Jurkat, Clone E6-1 (cell line): ENCODE results near the gene COBL.

ENCODE experiments used
- DNase-seq: peaks from one replicate; pipeline ENCODE4 v3.0.0-alpha.2; 2011; ENCODE audit warnings: low read depth, low spot score
- H3K4me3 ChIP-seq: 2 replicates; pipeline ENCODE4 v1.5.1; 2011; ENCODE audit warnings: mild to moderate bottlenecking, low read length, control low read depth, moderate library complexity

The COBL gene

DNA sequence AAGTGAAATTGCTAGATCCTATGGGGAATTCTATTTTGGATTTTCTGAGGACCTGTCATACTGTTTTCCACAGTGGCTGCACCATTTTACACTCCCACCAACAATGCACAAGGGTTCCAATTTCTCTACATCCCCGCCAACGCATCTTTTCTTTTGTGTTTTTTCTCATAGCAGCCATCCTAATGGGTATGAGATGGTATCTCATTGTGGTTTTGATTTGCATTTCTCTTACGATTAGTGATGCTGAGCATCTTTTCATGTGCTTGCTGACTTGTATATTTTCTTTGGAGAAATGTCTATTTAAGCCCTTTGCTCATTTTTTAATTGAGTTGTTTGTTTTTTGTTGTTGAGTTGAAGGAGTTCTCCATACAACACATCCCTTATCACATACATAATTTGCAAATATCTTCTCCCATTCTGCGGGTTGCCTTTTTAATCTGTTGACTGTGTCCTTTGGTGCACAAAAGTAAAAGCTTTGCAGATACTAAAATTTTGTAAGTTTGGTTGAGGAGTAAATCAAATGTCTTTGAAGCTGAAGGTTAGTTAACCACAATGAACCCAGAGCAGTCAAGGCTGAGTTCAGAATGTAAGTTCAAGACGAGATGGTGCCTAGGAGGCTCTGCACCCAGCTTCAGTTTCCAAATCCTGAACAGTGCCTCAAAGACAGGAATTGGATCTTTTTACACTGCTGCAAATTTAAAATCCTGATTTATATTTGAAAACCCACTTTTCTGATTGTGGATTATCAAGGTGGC lies 195.4 kb downstream of the COBL start:
- peak overlapping the region; percentile 46 for H3K4me3 ChIP-seq
- peak; percentile 80 for DNase-seq

DNA sequence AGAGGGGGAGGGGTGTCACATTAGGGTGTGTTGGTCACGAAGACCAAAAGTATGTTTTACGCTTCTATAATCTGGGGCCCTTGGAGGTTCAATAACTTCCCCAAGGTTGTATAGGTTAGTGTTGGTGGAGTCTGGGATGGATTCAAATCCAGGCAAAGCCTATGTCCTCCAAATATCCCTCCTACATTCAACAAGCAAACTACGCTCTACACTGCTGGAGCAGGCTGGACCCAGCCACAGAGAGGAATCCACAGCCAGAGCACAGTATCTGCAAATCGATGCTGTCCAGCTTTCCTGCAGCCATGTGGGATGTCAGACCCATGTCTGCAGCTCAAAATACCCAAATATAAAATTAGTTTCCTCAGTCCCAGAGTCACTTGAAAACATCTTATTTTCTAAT lies 198.0 kb downstream of the COBL start:
- no peak overlapping the region for H3K4me3 ChIP-seq
- DNase-seq, result no peak

DNA sequence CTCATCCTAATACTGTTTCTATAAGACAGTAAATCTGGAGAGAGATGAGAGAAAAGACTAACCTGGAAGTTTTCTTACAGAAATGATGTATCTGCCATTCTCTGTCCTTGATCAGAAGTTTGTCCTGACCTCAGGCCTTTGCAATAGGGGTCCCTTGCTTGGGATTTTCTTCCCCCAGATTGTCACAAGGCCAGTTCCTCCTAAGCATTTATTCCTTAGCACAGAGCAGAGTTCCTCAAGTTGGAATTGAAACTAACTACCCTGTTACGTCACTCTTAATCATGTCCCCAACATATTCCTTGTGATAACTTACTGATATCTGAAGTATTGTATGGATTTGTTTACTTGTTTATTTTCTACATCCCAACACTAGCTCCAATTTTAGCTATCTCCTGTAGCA lies 202.1 kb downstream of the COBL start:
- no peak for DNase-seq
- H3K4me3 ChIP-seq, result no peak overlapping the region

DNA sequence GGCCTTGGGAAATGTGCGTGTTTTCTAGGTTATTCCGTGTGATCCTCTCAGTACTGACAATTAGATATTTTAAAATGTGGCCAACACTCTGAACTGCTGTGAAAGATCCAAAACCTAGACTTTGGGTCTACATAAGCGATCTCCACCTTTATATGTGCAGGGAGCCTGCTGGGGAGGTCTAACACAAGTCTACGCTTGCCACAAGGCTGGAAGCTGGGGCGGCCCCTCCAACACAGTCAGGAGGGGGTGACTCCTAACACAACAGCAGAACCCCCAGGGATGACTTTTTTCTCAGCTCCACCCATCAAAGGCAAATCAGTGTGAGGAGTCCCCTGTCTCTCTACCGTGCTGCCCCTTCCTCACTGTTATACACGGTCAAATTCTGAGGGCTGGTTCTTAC lies 202.6 kb downstream of the COBL start:
- no peak overlapping the region for H3K4me3 ChIP-seq
- DNase-seq, result no peak

DNA sequence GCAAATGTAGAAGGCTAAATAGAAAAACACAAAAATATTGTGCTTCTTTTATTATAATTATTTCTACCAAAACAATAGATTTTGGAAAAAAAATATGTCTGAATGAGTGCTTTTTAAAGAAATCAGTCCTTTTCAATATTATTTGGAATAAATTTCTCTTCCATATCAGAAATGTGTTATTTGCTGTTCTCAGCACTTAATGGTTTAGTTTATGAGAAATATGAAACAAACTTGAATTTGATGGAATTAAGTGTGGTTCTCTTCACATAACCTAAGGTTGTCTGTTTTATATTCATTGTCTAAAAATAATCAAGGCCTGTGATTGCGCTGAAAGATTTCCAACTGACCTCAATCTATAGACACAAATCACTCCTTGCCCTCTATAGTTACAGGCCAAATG lies 203.0 kb downstream of the COBL start:
- no peak for DNase-seq
- H3K4me3 ChIP-seq, result no peak overlapping the region

DNA sequence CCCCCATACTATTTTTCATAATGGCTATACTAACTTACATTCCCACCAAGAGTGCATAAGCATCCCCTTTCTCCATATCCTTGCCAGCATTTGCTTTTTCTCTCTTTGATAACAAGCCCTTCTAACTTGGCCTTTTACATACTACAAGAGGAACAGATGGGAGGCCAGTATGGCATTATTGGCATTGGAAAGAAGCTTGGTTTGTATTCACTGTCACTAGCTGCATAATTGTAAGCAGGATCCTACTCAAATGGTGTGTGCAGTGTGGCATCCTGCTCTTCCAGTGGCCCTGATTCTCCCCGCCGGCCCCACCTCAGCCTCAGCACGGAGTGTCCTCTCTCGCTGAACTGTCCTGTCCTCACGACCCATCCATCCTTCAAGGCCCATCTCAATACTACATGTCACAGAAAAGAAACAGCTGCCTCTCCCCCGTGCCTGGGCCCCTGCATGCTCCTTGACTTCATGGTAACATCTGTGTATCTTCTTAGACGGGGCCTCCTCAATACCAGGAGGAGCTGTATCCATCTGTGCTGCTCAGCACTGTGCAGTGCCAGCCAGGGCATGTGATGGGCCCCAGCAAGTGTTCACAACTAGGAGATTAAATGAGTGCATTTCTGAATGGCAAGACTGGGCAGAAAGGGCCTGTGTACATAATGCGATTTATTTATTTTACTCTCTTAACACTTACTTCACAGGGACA lies 205.2 kb downstream of the COBL start:
- no peak for DNase-seq
- H3K4me3 ChIP-seq, result no peak overlapping the region

DNA sequence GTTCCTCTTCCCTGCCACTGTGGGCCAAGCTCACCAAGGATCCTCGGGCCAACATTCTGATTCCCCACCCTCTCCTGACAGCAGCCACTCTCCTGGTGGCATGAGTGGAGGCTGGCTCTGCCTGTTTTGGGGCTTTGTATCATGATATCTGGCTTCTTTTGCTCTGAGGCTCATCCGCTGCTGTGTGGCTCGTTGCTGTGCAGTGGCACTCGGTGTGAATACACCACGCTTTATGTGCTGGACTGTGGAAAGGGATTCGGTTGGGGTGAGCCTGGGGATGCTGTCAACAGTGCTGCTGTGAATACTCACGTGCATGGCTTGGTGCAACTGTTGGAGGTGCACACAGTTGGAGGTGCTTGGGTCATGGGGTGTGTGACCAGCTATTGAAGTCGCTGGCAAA lies 208.5 kb downstream of the COBL start:
- DNase-seq, result no peak
- no peak overlapping the region for H3K4me3 ChIP-seq

DNA sequence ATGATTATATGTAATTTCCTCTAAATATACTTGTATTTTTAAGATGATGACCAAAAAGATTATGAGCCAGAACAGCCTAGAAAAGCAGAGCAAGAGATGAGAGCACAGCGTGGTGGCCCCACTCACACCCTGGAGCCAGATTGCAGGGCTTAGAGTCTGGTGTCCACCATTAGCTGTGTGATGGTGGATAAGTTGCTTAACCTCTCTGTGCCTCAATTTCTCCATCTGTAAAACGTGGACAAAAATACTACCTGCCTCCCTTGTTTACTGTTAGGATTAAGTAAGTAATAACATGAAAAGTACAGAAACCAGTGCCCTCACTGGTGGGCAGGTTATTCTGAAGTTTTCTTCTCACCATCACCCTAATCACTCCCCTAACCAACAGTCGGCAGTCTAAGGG lies 212.3 kb downstream of the COBL start:
- no peak for DNase-seq

DNA sequence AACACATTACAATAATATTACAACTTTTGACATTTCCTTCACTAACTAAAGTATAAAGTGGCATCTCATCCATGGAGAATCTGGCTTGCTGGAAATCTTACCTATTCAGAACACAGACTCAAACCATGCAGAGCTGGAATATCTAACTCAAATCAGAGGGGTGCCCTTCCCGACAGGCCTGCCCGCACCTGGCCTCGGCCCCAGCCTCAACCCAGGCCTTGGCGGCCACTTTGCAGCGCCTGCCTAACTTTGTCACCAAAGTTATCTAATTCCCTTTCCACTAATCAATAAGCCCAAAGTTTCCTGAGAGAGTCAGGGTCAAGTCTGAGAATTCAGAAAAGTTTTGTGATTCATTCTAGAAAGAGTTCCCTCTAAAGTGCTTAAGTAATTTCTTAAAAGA lies 212.9 kb downstream of the COBL start:
- DNase-seq, result no peak
- no peak overlapping the region for H3K4me3 ChIP-seq

More for the DNA sequence above, 212.3 kb downstream of the COBL start:
- H3K4me3 ChIP-seq, result no peak overlapping the region

DNA sequence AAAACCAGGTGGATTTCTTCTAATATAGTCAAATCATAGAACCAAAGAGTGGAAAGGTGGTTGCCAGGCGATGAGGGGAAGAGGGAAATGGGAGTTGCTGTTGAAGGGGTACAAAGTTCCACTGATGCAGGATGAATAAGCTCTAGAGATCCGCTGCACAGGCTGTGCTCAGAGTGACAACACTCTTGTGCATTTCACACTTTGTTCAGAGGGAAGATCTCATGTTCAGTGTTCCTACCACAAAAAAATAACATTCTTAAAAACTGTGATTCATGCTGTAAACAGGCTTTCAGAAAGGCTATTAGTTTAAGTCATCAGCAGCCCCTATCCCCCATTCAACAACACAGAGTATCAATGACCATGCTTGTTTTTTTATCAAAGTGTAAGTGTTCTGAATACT lies 213.8 kb downstream of the COBL start:
- H3K4me3 ChIP-seq, result no peak overlapping the region
- DNase-seq, result no peak

DNA sequence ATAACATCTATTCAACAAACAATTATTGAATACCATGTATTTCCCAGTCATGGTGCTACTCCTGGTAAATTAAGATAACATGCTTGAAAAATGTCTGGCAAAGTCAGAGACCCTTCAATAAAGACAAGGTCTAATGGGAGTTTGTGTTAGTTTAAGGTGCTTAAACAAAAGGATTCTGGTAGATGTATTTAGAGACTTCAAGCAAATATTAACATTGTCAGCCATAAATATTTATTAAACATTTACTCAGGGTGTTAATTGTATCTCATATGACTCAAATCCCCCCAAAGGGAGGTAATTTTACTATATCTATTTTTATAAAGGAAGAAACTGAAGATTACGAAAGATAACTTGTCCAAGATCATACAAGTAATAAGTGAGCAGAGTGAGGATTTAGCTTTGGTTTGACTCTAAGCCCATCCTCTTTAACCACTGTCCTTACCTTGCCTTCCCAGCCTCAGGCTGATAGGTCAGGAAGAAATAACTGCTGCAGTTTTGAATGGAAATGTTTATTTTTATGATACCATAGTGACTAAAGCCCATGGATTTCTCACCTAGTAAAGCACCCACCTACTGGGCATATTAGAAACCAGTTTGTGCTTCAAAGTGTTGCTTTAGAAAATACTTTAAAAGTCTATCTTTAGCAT lies 215.4 kb downstream of the COBL start:
- DNase-seq, result no peak
- no peak overlapping the region for H3K4me3 ChIP-seq

DNA sequence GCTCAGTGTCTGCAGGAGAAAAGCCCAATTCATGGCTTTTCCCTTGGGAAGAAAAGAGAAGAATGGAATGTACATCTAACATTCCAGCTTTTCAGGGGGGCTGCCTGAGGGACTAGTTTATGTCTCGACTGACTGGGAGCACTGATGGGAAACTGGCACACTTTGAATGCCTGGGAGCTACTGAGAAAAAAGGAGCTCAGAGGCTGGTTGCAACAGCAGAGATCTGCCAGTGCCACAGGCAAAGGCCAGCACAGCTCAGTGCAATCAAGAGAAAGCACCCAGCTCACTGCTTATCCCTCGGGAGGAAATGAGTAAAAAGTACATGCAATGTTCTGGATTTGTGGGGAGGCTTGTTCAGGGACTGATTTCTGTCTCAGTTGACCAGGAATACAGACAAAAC lies 226.2 kb downstream of the COBL start:
- no peak for DNase-seq
- no peak overlapping the region for H3K4me3 ChIP-seq

DNA sequence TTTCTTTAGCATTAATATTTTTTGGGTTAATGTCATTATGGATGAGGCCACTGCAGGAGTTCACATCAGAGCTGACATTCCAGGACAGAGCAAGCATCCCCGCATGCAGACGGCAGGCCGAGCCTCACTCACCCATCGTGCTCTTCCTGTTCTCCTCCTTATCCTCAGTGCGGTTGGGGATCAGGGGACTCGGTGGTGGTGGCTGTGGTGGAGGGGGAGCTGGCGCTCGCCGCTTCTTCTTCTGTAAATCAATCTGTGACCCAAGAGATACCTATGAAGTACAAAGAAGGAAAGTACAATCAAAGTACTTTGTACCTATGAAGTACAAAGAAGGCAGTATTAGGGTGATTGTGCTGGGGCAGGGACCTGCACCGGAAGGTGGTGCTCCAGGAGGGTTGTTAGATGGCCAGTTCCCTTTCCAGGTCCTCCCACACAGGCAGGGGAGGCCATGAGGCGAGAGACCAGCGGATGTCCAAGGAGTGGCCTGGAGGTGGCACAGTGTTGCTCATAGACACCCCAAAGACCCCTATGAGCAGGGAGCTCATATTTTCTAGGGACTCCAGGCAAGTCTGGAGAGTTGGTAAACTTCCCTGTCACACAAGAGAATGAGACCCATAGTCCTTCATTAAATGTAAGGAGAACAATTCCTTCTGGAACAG lies 231.4 kb downstream of the COBL start:
- no peak overlapping the region for H3K4me3 ChIP-seq
- no peak for DNase-seq

DNA sequence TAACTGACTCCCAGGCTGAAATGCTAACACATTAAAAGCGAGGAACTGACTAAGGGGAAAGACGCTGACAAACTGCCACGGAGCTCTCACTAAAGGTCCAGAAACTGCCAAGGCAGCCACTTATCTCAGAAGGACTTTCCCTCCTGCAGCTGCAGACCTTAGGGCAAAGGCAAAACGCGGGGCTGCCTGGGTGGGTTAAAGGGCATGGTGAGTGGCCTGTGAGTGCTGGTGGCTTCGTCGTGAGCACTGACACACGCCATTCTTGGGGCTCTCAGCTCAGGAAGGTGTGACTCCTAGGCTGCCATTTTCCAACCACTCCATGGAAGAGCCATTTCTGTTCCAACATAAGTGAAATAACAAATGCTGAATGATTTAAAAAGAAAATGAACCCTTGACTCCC lies 232.5 kb downstream of the COBL start:
- no peak overlapping the region for H3K4me3 ChIP-seq
- DNase-seq, result no peak

DNA sequence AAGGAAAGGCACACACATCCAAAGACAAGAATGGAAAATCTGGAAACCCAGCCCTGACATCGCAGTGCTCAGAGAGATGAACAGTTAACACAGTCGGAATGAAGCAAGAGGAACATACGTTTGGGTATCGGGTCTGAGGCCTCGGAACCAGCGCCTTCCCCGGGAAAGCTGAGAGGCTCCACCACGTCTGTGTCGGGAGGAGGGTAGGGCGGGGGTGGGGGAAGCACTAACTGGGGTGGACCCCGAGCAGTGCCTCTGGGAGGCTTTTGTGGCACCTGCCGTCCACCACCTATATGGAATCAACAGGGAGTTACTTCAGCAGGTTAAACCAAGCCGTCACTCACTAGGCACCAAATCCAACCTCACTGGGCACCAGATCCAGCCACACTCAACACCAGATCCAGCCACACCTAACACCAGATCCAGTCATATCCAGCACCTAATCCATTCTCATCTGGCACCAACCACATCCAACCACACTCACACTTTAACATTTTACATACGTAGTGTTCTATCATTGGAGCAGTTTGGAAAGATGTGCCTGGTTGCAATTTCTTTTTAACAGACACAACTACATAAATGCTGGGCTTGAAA lies 233.6 kb downstream of the COBL start:
- DNase-seq, result no peak
- no peak overlapping the region for H3K4me3 ChIP-seq

DNA sequence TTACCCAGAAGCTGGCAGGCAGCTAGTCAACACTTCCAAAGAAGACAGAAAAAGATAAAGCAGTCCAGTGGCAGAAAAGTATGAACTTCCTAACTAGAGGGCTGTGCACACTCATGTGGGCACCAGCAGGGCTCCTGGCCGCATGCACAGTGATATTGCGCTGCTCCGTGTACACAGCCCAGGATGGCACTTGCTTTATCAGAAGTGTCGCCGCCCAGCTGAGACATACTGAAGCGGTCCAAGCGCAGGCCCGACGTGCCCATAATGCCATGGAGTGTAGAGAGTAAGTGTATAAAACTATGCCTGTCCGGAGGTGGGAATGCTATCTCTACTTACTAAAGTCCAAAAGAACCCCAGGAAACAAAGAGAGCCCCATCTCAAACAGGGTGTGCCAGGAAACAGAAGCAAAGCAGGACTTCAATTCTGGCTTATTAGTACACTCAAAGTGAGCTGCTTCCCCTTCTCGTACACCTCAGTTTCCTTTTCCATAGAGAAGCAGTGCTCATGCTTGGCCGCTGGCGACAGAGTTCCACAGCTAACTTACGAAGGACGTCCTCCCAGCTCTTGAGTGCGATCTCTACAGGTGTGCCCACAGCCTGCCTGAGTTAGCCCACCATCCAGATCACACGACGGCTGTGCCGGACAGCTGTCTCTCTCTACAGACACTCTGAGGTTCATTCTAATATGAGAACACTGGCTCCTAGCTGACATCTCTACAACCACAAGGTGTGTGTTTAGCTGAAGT lies 234.3 kb downstream of the COBL start:
- no peak for DNase-seq
- no peak overlapping the region for H3K4me3 ChIP-seq

DNA sequence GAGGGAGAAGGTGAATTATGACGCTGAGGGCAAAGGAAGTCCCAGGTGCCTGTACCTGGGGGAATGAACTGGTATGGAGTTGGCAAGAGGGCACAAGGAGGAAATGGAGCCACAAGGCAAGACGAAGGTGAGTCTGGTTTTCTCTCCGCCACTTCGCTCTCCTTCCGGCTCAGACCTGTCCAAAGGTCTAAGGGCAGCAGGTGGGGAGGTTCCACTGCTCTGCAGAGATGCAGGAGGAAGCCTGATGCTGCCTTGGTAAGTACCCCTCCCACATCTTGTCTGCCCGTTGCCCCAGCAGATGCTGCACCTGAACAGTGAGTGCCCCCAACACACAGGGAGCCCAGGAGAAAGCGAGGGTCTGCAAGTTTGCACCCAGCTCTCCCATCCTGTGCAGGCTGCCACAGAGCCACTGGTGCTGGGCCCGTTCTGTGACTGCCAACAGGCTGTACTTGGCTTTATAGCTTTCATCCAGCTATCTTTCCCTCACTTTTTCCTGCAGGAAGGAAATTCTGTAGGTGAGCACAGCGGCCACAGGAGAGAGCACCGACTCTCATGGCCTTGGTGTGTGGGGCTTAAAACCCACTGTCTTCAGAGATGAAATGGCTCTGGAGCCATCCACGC lies 235.2 kb downstream of the COBL start:
- no peak overlapping the region for H3K4me3 ChIP-seq
- DNase-seq, result no peak

DNA sequence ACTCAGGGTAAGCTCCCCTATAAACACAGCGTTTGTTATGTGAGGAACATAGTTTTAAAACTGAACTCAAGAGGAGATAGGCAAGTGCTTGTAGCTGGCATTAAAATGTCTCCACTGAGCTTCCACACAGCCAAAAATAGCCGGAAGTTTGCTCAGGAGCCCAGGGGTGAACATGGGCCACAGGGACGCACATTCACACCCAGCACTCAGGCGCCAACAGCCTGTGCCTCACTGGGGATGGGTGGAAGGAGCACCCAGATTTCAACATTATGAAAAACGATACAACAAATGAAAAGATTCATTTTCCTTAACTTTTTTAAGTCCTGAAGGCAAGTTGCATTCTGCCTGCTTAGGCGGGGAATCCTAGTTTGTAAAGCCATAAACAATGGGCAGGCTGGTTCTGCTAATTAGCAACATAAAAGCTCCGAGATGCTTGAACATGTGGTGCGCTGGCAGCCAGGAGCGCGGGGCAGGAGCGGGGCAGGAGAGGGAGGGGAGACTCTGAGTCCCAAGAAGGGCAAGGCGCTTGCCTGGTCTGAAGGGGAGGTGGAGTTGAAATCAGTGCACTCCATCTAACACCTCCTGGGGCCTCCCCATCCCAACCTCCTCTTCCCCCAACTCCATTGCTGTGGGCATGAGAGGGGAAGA lies 235.9 kb downstream of the COBL start:
- H3K4me3 ChIP-seq, result no peak overlapping the region
- DNase-seq, result no peak
